Endothelial cell of umbilical vein (primary cell): ENCODE measurements around the gene KAZN. TPM values are rescaled to one million over a fixed set of nuclear protein-coding genes. Genes with fewer than 3 reads are reported as not detected.

Experiments
- BruUV-seq: library from RNA; stranded (reverse); fragments of 400-500 nt; replicated peaks from 2 replicates; lab custom pipeline; 2021; lab: Mats Ljungman, UMichigan
- CTCF ChIA-PET: fragments of 300-600, 350-600 bp; sonication (Branson Sonifier 250); formaldehyde crosslinking; loops from one replicate; lab custom pipeline; 2021; ENCODE audit warnings: antibody characterized with exemption, inconsistent platforms; lab: Charles Lee
- POLR2A ChIA-PET: fragments of 300-600, 350-600 bp; sonication (Branson Sonifier 250); formaldehyde crosslinking; loops from one replicate; lab custom pipeline; 2021; ENCODE audit warnings: antibody characterized with exemption, inconsistent platforms; lab: Charles Lee
- DNase-seq: peaks from one replicate; pipeline ENCODE4 v3.0.0-alpha.2; 2011; ENCODE audit warnings: low read depth, low spot score
- FAIRE-seq: peaks from 2 replicates; lab custom pipeline; 2011; peaks lifted over from hg19 to GRCh38; lab: Jason Lieb, UNC
- H2AFZ ChIP-seq: 2 replicates; pipeline ENCODE4 v1.6.0; 2012; ENCODE audit warnings: low read depth, low read length, control low read depth, inconsistent platforms
- H3K27ac ChIP-seq: 2 replicates; pipeline ENCODE4 v1.5.1; 2011; ENCODE audit warnings: low read depth, mild to moderate bottlenecking, control low read depth, low read length, moderate library complexity; ENCODE audit not compliant: insufficient read depth
- H3K27me3 ChIP-seq, 2 experiments: 2 replicates each; pipeline versions ENCODE4 v1.6.0 to v1.6.1; 2011; ENCODE audit warnings: low read length in 2 of 2, mixed read lengths in 1 of 2; ENCODE audit not compliant: control insufficient read depth in 2 of 2, insufficient read depth in 2 of 2
- H3K36me3 ChIP-seq, 2 experiments: 2 replicates in 1 of 2; 3 replicates in 1 of 2; pipeline ENCODE4 v1.5.1; 2011; ENCODE audit warnings: low read length in 2 of 2, mild to moderate bottlenecking in 1 of 2, moderate library complexity in 1 of 2; ENCODE audit not compliant: control insufficient read depth in 2 of 2, insufficient read depth in 2 of 2; ENCODE audit errors: extremely low read depth in 1 of 2
- H3K4me1 ChIP-seq: 3 replicates; pipeline ENCODE4 v1.5.1; 2011; ENCODE audit warnings: mild to moderate bottlenecking, low read length; ENCODE audit not compliant: control insufficient read depth, insufficient read depth; ENCODE audit errors: extremely low read depth
- H3K4me2 ChIP-seq: 2 replicates; pipeline ENCODE4 v1.6.1; 2011; ENCODE audit warnings: low read length, control low read depth, mixed read lengths; ENCODE audit not compliant: insufficient read depth
- H3K4me3 ChIP-seq, 3 experiments: fragments of 200-600 bp in 1 of 3; sonication (generic), shearing (Covaris generic) in 1 of 3; replicated peaks in 1 of 3; 2 replicates each; pipeline ENCODE4 v1.5.1; 2011 to 2016; ENCODE audit warnings: control low read depth in 3 of 3, low read length in 3 of 3, mild to moderate bottlenecking in 2 of 3, inconsistent platforms in 1 of 3, low read depth in 1 of 3, moderate library complexity in 1 of 3; ENCODE audit not compliant: insufficient read depth in 1 of 3
- H3K79me2 ChIP-seq: 2 replicates; pipeline ENCODE4 v1.6.0; 2012; ENCODE audit warnings: low read length, inconsistent platforms; ENCODE audit not compliant: control insufficient read depth, insufficient read depth
- H3K9ac ChIP-seq: replicated peaks from 2 replicates; pipeline ENCODE3; 2011; ENCODE audit warnings: low read length, control low read depth; ENCODE audit not compliant: insufficient read depth; ENCODE audit errors: extremely low read depth
- H3K9me1 ChIP-seq: replicated peaks from 3 replicates; pipeline ENCODE4 v1.6.0; 2011; ENCODE audit warnings: mild to moderate bottlenecking, low read length; ENCODE audit not compliant: control insufficient read depth, insufficient read depth; ENCODE audit errors: extremely low read depth
- H3K9me3 ChIP-seq: replicated peaks from 2 replicates; pipeline ENCODE4 v1.5.1; 2012; ENCODE audit warnings: low read length, inconsistent platforms; ENCODE audit not compliant: control insufficient read depth, insufficient read depth
- H4K20me1 ChIP-seq: replicated peaks from 2 replicates; pipeline ENCODE3; 2011; ENCODE audit warnings: mild to moderate bottlenecking, low read length; ENCODE audit not compliant: control insufficient read depth, insufficient read depth; ENCODE audit errors: extremely low read depth
- EZH2 ChIP-seq: IDR thresholded peaks from 2 replicates; pipeline ENCODE4 v1.6.1; 2012; ENCODE audit warnings: borderline replicate concordance, low read depth, mild to moderate bottlenecking, moderate library complexity, low read length, inconsistent platforms; ENCODE audit not compliant: severe bottlenecking
- FOS ChIP-seq: IDR thresholded peaks from 2 replicates; pipeline ENCODE4 v1.6.1; 2011; ENCODE audit warnings: mild to moderate bottlenecking, low read length, moderate library complexity, borderline replicate concordance; ENCODE audit not compliant: insufficient read depth
- GATA2 ChIP-seq: IDR thresholded peaks from 2 replicates; pipeline ENCODE4 v1.7.0; 2011; ENCODE audit warnings: low read depth, mild to moderate bottlenecking, moderate library complexity, mixed read lengths, low read length; ENCODE audit not compliant: insufficient read length, insufficient read depth
- JUN ChIP-seq: IDR thresholded peaks from 2 replicates; pipeline ENCODE4 v1.6.1; 2011; ENCODE audit warnings: borderline replicate concordance, low read depth; ENCODE audit not compliant: insufficient read length, insufficient read depth
- MAX ChIP-seq: IDR thresholded peaks from 2 replicates; pipeline ENCODE4 v1.6.1; 2011; ENCODE audit not compliant: insufficient read depth, insufficient read length
- MYC ChIP-seq: IDR thresholded peaks from one replicate; pipeline ENCODE4 v1.6.1; 2011; ENCODE audit warnings: mild to moderate bottlenecking, low read depth, low read length
- POLR2A ChIP-seq: IDR thresholded peaks from 2 replicates; pipeline ENCODE4 v1.6.1; 2012; ENCODE audit warnings: low read depth, mild to moderate bottlenecking, control low read depth, low read length
- POLR2AphosphoS5 ChIP-seq: IDR thresholded peaks from 2 replicates; pipeline ENCODE4 v1.6.1; 2012; ENCODE audit warnings: low read depth, mild to moderate bottlenecking, control low read depth, low read length, moderate library complexity; ENCODE audit not compliant: insufficient read depth
- dilution Hi-C: fragments of 300-500 bp; cut with MboI; formaldehyde crosslinking; loops from one replicate; pipeline ENCODE4 v1.15.0; 2019; ENCODE audit warnings: low sequenced_read_pairs; ENCODE audit not compliant: extremely low pct_ligation_motif_present
- intact Hi-C: fragments of 100-400 bp; cut with micrococcal nuclease; formaldehyde crosslinking; loops from one replicate; pipeline ENCODE4 v1.10.0; 2022
- polyA plus RNA-seq, 4 experiments: library from polyadenylated mRNA; depleted of rRNA in 3 of 4; stranded (reverse) in 3 of 4; unstranded in 1 of 4; fragments of >200 nt; gene quantifications; 2 replicates each; pipeline versions ENCODE4 v1.2.1 to v1.2.3, GENCODE V29; 2011 to 2012; ENCODE audit warnings: missing spikeins in 1 of 4
- total RNA-seq: library from RNA; stranded (reverse); gene quantifications from 2 replicates; pipeline ENCODE4 v1.2.3, GENCODE V29; 2021
- TF ChIP-seq, protein P1 (sequence below), 2 donors: IDR thresholded peaks; 1 replicate in 1 of 2; 2 replicates in 1 of 2; pipeline ENCODE4 v1.5.1; 2011; ENCODE audit warnings: low read length in 2 of 2, mild to moderate bottlenecking in 2 of 2, moderate library complexity in 2 of 2, control low read depth in 1 of 2, inconsistent platforms in 1 of 2, low read depth in 1 of 2; ENCODE audit not compliant: insufficient read depth in 1 of 2; ENCODE audit errors: extremely low read depth in 1 of 2

The KAZN gene
- total and polyA plus RNA-seq, 2 donors (not counting 3 experiments of a cell fraction or from before 2014, with no cell fraction given) = 1.6 to 5.8 TPM

DNA sequence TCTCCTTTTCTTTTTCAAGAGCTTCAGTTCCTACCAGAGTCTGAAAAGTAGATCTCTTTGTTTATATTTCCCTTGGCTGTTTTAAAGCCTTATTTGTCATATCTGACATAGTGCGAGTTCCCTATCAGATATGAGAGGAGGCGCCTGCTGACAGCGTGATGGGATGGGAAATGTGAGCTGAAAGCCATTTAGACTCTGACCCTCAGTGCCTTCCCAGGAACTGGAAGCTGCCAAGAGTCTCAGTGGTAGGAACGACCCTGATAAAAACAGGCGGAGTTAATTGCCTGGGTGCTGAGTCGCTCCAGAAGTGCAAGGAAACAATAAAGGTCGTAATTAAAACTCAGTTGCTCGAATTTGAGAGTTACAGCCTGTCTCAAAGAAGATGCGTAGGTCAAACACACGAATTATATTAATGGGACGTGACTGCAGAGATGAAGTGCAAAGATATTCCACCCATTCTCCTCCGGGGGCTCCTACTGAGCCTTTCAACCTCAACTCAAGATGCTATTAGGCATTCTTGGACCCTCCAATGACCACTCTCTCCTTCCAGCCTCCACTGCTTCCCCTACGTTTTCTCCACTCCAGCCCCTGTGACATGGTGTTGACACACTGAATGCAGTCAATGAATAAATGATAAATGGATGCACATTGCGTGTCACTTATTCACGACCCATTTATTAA lies 84.6 kb downstream of the KAZN start:
- BruUV-seq = no TSS peak
- no peak overlapping the region for H3K27ac ChIP-seq
- H3K79me2 ChIP-seq = no peaks in the 10 kb centered on the region
- no peaks in the 10 kb centered on the region for H4K20me1 ChIP-seq
- no peak overlapping the region for H3K9ac ChIP-seq
- POLR2A ChIA-PET = no interaction called here
- H3K27me3 ChIP-seq = no peaks in the 10 kb centered on the region
- TF ChIP-seq, protein P1, sequence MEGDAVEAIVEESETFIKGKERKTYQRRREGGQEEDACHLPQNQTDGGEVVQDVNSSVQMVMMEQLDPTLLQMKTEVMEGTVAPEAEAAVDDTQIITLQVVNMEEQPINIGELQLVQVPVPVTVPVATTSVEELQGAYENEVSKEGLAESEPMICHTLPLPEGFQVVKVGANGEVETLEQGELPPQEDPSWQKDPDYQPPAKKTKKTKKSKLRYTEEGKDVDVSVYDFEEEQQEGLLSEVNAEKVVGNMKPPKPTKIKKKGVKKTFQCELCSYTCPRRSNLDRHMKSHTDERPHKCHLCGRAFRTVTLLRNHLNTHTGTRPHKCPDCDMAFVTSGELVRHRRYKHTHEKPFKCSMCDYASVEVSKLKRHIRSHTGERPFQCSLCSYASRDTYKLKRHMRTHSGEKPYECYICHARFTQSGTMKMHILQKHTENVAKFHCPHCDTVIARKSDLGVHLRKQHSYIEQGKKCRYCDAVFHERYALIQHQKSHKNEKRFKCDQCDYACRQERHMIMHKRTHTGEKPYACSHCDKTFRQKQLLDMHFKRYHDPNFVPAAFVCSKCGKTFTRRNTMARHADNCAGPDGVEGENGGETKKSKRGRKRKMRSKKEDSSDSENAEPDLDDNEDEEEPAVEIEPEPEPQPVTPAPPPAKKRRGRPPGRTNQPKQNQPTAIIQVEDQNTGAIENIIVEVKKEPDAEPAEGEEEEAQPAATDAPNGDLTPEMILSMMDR (IDR thresholded peaks at IDR 0.05; ENCODE audit: extremely low read depth in 1 of 2, insufficient read depth in 1 of 2, low read depth in 1 of 2, low read length in 2 of 2) = no peak
- TF ChIP-seq GATA2 = no peak
- no peak for TF ChIP-seq MAX
- TF ChIP-seq JUN = no peak
- no peak for TF ChIP-seq FOS
- no peak for TF ChIP-seq EZH2
- no peak for TF ChIP-seq POLR2A
- no peak for TF ChIP-seq POLR2AphosphoS5
- no peak for TF ChIP-seq MYC
- no peak overlapping the region for H2AFZ ChIP-seq
- no peaks in the 10 kb centered on the region for H3K9me3 ChIP-seq
- FAIRE-seq = no peak
- H3K4me2 ChIP-seq = no peak overlapping the region
- H3K4me3 ChIP-seq = no peak overlapping the region
- no peaks in the 10 kb centered on the region for H3K4me1 ChIP-seq
- DNase-seq = no peak
- dilution Hi-C loops = no loop called here
- CTCF ChIA-PET = no interaction called here
- H3K36me3 ChIP-seq = no peaks in the 10 kb centered on the region
- intact Hi-C loops = no loop called here
- H3K9me1 ChIP-seq = no peaks in the 10 kb centered on the region
